NB4 (cell line): ENCODE measurements around the gene TAS1R3.

ENCODE experiments used
- CTCF ChIP-seq: IDR thresholded peaks from one replicate; pipeline ENCODE4 v1.5.1; 2012; ENCODE audit warnings: low read depth, low read length
- POLR2A ChIP-seq: IDR thresholded peaks from 2 replicates; pipeline ENCODE4 v1.6.1; 2011; ENCODE audit warnings: mild to moderate bottlenecking; ENCODE audit not compliant: insufficient read length; ENCODE audit errors: extremely low read depth

- TF ChIP-seq POLR2A (no peak), CTCF (no peak)
Measured at GRCh38 chr1:1351511-1352427, 20.7 kb downstream of the TAS1R3 start.
